Anterior cingulate cortex (tissue), 58 donors: ENCODE data around the gene SMYD4.
"Not testable (repeated sequence)": the region's sequence is repeated elsewhere in the genome, so short reads cannot be mapped to it uniquely, and the experiment has no call there.

ENCODE experiments used
- DNase-seq, 58 donors: peaks; one replicate each; lab custom pipeline; 2025; lab: John Stamatoyannopoulos, UW

The SMYD4 gene

GRCh38 chr17:1783834-1784611 is 45.7 kb downstream of the SMYD4 start:
- peak in 16 of 58 donors; percentile 18 to 63 (median 32) for DNase-seq

DNA sequence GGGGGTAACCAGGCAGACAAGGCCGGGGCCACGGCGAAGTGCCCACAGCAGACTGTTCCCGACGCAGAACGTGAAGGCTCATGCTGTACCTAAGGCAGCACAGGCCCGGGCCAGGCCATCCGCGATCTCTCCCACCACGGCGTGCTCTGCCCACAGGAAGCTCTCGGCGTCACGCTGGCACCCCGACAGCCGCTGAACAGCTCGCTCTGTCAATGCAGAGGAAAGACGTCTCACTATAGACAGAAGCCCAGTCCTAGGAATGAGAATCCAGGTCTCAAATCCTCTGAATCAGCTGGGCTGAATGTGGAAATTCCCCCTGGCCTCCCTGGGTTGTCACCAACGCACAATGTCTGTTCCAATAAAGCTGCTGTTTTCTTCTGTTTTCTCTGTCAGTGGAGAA is 46.4 kb downstream of the SMYD4 start:
- no peak for DNase-seq

DNA sequence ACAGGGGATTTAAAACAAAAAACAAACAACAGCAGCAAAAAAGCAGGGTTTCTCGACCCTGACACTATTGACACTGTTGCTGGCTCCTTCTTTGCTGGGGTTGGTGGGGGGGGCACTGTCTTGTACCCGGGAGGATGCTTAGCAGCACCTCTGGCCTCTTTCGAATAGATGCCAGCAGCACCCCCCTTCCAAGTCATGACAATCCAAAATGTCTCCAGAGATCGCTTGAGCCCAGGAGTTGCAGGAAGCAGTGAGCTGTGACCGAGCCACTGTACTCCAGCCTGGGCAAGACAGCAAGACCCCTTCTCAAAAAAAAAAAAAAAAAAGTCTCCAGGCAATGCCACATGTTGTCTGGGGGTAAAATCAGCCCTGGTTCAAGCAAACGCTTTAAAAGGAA is 47.5 kb downstream of the SMYD4 start:
- DNase-seq, result no peak

- DNase-seq, result no peak
Measured at GRCh38 chr17:1779571-1780131, 50.1 kb downstream of the SMYD4 start.

DNA sequence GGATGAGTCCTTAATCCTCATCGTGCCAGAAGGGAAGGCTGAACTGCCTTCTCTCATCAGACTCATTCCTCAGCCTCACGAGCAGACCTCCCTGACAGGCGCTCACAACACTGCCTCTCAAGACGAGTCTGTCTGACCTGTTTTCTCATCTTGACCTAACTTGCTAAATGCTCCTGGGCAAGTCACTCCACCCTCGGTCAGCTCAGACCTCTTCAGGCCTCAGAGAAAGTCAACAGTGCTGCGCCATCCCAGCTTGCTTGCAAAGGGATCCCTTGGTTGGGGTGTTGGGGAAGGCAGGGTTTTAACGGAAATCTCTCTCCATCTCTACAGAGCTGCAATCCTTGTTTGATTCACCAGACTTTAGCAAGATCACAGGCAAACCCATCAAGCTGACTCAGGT is 52.8 kb downstream of the SMYD4 start:
- DNase-seq, result no peak

- DNase-seq, result no peak
Measured at GRCh38 chr17:1776328-1776727, 53.4 kb downstream of the SMYD4 start.

DNA sequence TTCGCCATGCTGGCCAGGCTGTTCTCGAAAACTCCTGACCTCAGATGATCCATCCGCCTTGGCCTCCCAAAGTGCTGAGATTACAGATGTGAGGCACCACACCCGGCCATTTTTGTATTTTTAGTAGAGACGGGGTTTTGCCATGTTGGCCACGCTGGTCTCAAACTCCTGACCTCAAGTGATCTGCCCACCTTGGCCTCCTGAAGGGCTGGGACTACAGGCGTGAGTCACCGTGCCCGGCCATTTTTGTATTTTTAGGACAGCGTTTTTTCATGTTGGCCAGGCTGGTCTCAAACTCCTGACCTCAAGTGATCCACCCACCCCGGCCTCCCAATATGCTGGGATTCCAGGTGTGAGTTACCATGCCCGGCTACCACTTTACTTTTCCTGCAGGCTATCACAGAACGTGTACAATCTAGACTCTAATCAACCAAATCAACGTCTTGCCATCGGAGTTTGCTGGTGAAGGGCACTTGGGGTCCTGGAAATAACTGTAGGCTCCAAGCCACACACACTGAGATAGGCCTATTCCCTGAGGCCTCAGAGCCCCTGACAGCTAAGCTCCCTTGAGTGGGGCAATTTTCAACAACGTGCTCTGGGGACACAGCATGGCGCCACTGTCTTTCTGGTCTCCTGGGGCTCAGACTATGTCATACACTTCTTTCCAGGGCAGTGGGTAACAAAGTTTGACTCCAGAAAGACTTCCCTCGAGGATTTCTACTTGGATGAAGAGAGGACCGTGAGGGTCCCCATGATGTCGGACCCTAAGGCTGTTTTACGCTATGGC is 55.1 kb downstream of the SMYD4 start:
- no peak for DNase-seq

DNA sequence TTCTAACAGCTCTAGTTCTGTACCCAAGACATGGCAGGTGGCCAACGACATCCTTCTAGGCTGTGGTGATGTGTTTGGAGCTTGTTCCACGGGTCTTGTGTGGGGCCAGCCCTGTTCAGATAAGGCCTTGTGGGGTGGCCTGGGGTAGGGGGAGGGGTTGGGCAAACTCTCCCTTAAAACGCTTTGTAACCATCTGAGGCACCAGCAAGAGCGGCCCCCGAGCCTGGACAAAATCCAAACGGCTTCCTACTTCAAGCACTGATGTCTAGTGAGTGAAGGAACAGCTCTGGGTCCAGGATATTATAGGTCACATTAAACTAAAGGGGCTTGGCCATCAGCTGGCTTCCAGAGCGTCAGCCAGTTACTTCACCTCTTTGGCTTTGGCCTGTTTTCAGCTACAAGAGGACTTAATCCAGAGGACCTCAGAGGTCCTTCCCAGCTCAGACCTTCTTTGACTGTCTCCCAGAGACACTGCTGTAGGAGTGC is 56.0 kb downstream of the SMYD4 start:
- DNase-seq, result no peak

DNA sequence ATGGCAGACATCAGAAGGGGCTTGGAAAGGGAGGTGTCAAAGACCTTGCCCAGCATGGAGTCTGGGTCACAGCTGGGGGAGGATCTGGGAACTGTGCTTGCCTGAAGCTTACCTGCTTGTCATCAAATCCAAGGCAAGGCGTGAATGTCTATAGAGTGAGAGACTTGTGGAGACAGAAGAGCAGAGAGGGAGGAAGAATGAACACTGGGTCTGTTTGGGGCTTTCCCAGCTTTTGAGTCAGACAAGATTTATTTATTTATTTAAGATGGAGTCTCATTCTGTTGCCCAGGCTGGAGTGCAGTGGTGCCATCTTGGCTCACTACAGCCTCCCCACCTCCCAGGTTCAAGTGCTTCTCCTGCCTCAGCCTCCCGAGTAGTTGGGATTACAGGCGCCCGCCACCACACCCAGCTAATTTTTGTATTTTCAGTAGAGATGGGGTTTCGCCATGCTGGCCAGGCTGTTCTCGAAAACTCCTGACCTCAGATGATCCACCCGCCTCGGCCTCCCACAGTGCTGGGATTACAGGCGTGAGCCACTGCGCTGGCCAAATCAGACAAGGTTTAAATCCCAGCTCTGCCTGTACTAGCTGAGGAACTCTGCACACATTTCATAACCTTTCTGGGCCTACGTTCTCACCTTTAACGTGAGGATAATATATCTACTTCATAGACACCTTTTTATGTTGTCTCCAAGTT is 56.6 kb downstream of the SMYD4 start:
- not testable (repeated sequence) for DNase-seq

DNA sequence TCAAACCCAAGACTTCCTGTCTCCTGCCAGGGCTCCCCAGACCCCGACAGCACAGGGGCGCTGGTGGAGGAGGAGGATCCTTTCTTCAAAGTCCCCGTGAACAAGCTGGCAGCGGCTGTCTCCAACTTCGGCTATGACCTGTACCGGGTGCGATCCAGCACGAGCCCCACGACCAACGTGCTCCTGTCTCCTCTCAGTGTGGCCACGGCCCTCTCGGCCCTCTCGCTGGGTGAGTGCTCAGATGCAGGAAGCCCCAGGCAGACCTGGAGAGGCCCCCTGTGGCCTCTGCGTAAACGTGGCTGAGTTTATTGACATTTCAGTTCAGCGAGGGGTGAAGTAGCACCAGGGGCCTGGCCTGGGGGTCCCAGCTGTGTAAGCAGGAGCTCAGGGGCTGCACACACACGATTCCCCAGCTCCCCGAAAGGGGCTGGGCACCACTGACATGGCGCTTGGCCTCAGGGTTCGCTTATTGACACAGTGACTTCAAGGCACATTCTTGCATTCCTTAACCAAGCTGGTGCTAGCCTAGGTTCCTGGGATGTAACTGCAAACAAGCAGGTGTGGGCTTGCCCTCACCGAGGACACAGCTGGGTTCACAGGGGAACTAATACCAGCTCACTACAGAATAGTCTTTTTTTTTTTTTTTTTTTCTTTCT is 59.8 kb downstream of the SMYD4 start:
- DNase-seq, result no peak

DNA sequence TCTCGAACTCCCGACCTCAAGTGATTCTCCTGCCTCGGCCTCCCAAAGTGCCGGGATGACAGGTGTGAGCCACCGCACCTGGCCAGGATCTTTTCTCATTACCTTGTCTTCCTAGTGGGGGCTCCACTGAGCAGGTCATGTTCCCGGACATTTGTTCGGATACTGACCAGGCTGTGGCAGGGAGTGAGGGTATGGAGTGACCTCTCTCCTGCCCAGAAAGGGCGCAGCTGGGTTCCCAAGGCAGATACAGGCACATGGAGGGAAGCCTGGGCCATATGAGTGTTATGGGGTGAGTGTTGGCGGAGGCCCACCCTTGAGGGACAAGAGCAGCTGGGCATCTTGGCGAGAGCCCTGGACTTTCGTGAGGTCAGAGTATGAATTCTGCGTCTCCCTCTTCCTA is 62.3 kb downstream of the SMYD4 start:
- DNase-seq, result no peak

DNA sequence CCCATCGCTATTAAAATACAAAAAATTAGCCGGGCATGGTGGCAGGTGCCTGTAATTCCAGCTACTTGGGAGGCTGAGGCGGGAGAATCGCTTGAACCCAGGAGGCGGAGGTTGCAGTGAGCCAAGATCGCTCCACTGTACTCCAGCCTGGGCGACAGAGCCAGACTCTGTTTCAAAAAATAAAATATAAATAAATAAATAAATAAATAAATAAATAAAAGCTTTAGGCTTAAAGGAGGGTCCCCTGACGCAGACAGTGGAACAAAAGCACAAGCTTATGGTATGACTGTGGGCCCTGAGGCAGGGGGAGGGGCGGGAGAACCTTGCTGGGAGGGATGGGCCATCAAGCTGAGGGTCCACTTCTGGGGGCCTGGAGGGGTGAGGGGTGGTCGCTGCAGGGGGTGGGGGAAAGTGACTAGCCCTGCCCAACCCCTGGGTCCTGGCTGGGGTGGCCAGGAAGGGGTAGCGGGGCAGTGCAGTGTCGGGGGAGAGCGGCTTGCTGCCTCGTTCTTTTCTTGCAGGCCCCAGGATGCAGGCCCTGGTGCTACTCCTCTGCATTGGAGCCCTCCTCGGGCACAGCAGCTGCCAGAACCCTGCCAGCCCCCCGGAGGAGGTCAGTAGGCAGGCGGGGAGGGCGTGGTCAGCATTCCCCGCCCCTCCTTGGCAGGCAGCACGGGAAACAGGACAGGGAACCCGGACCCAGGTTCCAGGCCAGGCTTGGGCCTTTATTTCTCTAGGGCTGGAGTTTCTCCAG is 63.1 kb downstream of the SMYD4 start:
- DNase-seq, result peak in 10 of 58 donors; percentile 14 to 47 (median 28)

DNA sequence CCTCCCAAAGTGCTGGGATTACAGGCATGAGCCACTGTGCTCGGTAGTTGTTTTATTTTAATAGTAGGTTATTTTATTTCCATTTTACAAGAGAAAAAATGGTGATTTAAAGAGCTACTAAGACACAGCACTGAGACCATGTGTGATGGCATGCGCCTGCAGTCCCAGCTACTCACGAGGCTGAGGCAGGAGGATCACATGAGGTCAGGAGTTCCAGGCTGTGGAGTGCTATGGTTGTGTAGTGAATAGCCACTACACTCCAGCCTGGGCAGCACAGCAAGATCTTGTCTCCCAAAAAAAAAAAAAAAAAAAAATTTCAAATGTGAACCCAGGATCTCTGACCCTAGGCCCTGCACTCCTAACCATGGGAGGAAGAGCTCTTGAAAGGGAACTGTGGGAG is 64.1 kb downstream of the SMYD4 start:
- no peak for DNase-seq

- not testable (repeated sequence) for DNase-seq
Measured at GRCh38 chr17:1764705-1765104, 65.0 kb downstream of the SMYD4 start.

- peak in 5 of 58 donors; percentile 12 to 56 (median 29) for DNase-seq
Measured at GRCh38 chr17:1764284-1764683, 65.4 kb downstream of the SMYD4 start.

GRCh38 chr17:1762901-1763898 is 66.5 kb downstream of the SMYD4 start:
- DNase-seq, result peak in 2 of 58 donors; percentile 37 to 54

- DNase-seq, result peak in 1 of 58 donors; percentile 40
Measured at GRCh38 chr17:1762233-1762900, 67.3 kb downstream of the SMYD4 start.

DNA sequence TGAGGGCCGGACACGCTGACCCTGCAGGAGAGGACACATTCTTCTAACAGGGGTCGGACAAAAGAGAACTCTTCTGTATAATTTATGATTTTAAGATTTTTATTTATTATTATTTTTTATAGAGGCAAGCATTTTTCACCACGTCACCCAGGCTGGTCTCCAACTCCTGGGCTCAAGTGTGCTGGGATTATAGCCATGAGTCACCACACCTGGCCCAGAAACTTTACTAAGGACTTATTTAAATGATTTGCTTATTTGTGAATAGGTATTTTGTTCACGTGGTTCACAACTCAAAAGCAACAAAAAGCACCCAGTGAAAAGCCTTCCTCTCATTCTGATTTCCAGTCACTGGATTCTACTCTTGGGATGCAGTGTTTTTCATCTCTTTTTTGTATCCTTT is 70.2 kb downstream of the SMYD4 start:
- no peak for DNase-seq
